HG03460 (cell line): ENCODE data around the gene GRIK2.

Source experiments
- ATAC-seq: cut with Tn5 transposase; IDR thresholded peaks from one replicate; pipeline ENCODE4 v1.9.1; 2021; ENCODE audit not compliant: unreplicated experiment

Gene GRIK2

GRCh38 chr6:101400326-101401135 is 7.0 kb downstream of the GRIK2 start:
- ATAC-seq: no peak

DNA sequence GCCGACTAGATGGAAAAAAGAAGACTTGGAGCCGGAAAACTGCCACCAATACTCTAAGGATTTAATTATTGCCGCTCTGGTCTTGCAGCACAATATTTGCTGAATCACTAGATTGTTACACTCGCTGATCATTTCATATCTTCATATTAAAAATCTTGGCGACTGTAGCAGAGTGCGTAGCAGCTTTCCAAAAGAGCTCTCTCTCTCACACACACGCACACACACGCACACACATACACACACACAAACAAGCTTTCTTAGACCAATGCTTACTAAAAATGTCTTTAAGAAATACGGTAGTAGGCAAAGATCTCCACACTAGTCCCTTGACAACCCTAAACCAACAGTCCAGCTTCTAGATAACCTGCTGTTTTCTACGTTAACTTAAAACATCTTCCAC is 7.7 kb downstream of the GRIK2 start:
- no peak for ATAC-seq

DNA sequence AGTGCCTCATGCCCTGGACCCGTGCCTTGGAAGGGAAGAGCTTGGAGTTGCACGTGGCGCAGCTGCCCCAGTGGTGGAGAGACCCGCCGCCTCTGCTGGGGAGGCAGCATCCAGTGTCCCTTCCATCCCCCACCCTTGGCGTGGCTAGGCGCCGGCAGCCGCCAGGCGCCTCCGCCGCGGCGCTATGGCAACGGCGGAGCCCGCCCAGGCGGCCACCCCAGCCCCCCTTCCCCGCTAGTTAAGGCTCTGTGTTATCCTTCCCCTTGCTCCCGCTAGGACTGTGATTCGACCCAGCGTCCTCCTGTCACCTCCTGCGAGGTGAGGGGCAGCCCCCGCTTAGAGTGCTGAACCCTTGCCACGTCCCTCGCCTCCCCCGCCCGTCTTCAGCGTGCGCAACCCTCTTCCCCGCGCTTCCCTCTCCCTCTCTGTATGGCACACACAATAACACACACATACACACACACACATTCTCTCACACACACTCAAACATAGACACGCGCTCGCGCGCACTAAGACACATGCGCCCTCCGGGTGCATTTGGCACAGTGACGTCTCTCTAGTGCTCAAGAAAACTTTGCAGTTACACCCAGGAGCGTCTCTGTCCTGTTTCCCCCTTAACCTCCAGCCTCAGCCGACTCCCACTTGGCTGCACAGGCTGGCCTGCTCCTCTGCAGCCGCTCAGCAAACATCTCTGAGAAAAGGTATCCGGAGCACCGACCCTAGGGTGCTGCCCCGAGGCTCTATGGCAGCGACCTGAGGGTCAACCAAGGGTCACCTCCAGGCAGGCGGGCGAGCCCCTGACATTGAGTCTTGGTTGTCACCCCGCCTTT is 8.5 kb downstream of the GRIK2 start:
- ATAC-seq: no peak

GRCh38 chr6:101402622-101403031 is 9.1 kb downstream of the GRIK2 start:
- ATAC-seq: no peak

DNA sequence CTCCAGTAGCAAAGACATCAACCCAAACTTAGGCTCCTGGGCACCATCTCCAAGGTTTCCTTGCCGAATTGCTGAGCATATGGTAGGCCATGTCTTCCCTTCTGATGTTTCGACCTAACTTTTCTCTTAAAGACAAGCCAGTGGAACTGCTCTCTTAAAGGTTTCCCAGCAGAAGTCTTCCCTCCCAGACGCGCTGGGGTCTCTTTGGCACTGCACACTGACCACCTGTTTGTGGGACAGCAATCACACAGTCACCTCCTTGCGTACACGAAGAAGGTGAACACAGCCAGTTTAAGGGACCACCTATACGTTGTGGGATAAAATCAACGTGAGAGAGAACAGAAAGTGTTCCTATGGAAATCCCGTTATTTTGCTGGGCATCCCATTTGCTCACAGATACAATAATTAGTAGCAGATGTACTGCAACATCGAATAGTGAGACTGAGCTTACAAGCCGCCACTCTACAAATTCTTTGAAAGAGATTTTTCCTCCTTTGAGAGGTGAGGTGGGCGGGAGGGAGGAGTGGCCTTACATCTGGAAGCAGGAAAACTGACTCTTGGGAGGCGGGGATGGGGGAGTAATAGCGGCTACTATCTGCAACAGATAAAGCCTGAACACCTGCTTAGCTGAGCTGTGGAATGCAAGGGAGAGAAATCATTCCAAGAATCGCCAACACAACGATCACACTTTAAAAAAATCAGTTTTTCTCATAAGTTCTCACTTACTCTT is 9.9 kb downstream of the GRIK2 start:
- ATAC-seq: no peak

DNA sequence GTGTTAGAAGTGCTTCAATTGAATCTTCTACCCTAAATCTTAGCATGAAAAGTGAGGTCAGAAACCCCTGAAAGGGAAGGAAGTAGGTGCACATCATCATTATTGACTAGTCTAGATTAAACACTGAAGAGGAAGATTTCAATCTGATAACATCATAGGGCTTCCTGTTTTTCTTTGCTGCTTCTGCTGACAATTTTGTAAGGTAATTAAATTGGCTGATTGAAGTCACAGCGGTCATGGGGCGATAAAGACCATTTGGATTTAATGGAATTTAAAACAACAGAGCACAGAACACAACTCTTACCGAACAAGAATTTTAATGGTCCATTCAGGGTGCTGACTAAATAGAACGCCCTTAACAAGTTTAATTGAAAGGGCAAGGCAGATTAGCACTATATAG is 11.3 kb downstream of the GRIK2 start:
- no peak for ATAC-seq

- ATAC-seq: no peak
Observed at GRCh38 chr6:101413773-101414172, 20.3 kb downstream of the GRIK2 start.

- ATAC-seq: no peak
Observed at GRCh38 chr6:101417900-101418299, 24.4 kb downstream of the GRIK2 start.

DNA sequence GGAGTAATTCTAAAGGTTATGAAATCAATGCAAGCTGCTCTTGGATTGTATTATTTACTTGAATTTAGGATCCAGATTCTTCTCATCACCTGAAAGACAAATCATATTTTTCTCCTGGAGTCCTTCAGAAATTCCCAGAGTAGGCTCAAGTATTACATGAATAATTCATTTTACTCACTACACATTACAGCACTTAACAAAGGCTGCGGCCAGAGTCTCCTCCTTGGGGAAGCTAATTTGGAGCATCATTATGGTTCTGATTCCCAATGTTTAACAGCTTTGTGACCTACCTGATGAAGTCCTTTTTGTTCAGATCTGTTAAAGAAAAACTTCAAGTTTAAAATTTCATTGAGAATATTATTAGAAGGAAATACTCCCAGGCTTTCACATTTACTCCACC is 28.7 kb downstream of the GRIK2 start:
- ATAC-seq: no peak

- ATAC-seq: no peak
Observed at GRCh38 chr6:101422811-101423210, 29.3 kb downstream of the GRIK2 start.

DNA sequence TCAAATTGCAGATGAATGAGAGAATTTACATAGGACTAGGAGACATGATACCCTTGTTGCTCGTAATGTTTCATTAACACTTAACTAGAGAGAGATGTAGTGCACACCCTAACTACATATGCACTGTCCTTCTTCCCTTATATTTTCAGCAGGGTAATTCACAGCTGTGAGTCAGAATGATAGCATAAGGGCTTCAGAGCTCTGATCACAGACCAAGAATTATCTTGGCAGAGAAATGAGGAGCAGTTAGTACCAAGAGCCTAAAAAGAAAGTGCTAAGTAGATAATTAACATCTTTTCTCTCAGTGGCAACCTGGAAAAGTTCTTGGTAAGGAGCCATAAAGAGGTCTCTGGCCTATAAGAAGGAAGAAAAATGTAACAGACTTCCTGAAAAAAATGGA is 35.8 kb downstream of the GRIK2 start:
- ATAC-seq: no peak

DNA sequence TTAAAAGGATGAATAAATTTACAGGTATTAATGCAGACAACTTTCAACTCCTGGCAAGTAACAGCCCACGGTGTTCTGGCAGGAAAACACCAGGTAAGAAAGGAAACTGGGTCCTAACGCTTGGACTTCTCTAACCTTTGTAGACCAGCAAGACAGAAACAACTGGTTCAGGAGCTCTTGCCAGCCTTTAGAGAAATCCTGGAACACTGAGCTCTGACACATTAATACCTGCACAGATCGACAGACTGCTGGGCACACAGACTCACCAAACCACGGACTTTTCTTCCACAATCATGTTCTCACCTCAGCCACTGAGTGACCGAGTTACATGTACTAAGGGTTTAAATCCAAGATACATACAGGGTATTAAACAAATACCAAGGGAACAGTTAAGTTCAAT is 36.3 kb downstream of the GRIK2 start:
- no peak for ATAC-seq

DNA sequence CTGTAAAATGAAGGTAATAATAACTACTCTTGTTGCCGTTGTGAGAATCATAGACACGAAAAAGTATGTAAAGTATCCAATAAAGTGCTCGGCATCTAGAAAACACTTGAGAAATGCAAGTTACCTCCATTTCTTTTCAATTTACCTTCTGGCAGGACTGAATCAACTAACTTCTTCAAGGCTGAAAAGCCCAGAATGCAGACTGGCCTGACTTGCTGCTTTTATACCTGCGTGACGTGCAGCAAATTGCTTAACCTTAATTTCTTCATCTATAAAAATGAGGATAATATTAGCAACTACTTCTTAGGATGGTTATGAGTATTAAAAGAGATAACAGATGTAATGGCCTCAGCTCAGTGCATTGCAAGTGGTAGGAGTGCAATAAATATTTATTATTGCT is 39.6 kb downstream of the GRIK2 start:
- ATAC-seq: no peak

- ATAC-seq: no peak
Observed at GRCh38 chr6:101434601-101435000, 41.1 kb downstream of the GRIK2 start.

- no peak for ATAC-seq
Observed at GRCh38 chr6:101435038-101435437, 41.5 kb downstream of the GRIK2 start.

GRCh38 chr6:101439790-101440189 is 46.3 kb downstream of the GRIK2 start:
- ATAC-seq: no peak

DNA sequence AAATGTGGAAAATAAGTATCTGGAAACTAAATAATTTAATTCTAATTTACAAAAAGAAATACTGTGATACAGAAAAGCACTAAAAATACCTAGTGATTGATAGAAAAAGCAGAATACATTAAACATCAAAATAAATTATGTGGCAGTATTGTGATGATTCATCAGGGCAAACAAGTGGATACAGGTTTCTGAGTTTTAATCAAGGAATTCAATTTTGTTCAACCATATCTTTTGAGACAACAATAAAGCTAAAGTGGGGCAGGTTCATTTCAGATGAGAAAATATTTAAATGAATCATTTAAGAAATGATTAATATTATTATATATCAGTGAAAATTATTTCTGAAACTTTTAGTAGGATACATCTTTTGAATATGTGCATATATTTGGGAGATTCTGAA is 49.8 kb downstream of the GRIK2 start:
- no peak for ATAC-seq

DNA sequence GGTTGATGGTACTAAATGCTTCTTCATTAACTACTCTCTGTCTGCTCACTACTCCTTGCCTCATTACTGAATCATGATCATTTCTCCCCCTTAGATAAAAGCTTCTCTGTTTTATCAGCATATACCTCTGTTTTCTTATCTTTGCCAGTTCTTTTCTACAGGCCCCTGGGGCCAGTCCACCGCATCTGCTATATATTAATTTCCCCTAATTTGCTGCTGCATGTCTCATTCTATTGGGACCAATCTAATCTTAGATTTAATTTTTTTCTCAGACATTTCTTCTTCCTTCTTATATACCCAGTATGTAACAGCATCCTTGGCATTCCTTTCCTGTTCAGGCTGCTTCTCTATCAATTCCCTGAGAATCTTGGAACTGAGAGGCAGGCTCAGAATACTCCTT is 51.2 kb downstream of the GRIK2 start:
- ATAC-seq: no peak

- no peak for ATAC-seq
Observed at GRCh38 chr6:101445527-101445926, 52.0 kb downstream of the GRIK2 start.

DNA sequence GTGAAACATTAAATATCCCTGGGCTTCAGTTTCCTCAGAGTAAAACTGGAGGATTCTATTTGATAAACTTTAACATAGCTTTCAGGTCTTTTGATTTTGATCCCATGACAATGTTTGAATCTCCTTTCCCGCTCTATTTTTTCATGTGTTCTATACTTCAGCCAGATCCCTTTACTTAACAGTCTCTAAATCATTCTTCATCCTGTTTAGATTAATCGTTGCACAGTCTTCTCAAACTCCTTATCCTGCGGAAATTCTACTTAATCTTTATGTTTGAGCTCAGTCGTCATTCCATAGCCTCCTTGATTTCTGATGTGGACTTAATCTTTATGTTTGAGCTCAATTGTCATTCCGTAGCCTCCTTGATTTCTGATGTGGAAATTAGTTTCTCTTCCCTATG is 57.4 kb downstream of the GRIK2 start:
- ATAC-seq: no peak

GRCh38 chr6:101451981-101452380 is 58.5 kb downstream of the GRIK2 start:
- ATAC-seq: no peak

GRCh38 chr6:101453221-101453620 is 59.7 kb downstream of the GRIK2 start:
- ATAC-seq: no peak
